Ovary (tissue), 9 donors: Measurements from ENCODE around the gene CFAP61. TPM values are rescaled to one million over a fixed set of nuclear protein-coding genes. Genes with fewer than 3 reads are reported as not detected.

Experiments
- DNase-seq, 5 donors: peaks; one replicate each; pipeline ENCODE4 v3.0.0-alpha.2; 2019 to 2020
- H3K27ac ChIP-seq, 2 donors: fragments of 200-600 bp; one replicate each; pipeline versions ENCODE4 v1.5.1 to v1.8.0; 2019 to 2022
- H3K27me3 ChIP-seq: fragments of 200-600 bp; one replicate; pipeline ENCODE4 v1.8.0; 2022
- H3K36me3 ChIP-seq: fragments of 200-600 bp; sonication (generic); one replicate; pipeline ENCODE4 v1.5.1; 2019
- H3K4me1 ChIP-seq: one replicate; pipeline ENCODE4 v1.8.1; 2013; ENCODE audit warnings: mild to moderate bottlenecking, moderate library complexity; ENCODE audit not compliant: insufficient read depth
- H3K4me3 ChIP-seq: fragments of 200-600 bp; sonication (generic); one replicate; pipeline ENCODE4 v1.5.1; 2017
- H3K9me3 ChIP-seq, 2 donors: fragments of 200-600 bp in 1 of 2; sonication (generic) in 1 of 2; one replicate each; pipeline versions ENCODE4 v1.5.1 to v1.8.1; 2013 to 2019; ENCODE audit warnings: mild to moderate bottlenecking in 1 of 2, moderate library complexity in 1 of 2
- EP300 ChIP-seq: sonication (generic); formaldehyde crosslinking; IDR thresholded peaks from one replicate; pipeline ENCODE4 v1.6.1; 2017; ENCODE audit warnings: antibody characterized with exemption
- POLR2A ChIP-seq: fragments of 450-650 bp; IDR thresholded peaks from one replicate; pipeline ENCODE4 v1.6.1; 2017; ENCODE audit warnings: antibody characterized with exemption, mild to moderate bottlenecking, moderate library complexity
- WGBS, 3 donors: extraction: QIAGEN DNeasy Blood & Tissue Kit in 1 of 3; methylation state at CpG; one replicate each; pipeline versions ENCODE4 v1.1.5 to v1.1.7; 2013 to 2017; 5-methylcytosine and 5-hydroxymethylcytosine counted together
- intact Hi-C, 4 donors: fragments of 100-400 bp; cut with DNase I; formaldehyde crosslinking; loops; one replicate each; pipeline versions ENCODE4 v1.11.0 to v1.15.1; 2022 to 2023
- polyA plus RNA-seq, 2 donors: library from polyadenylated mRNA; stranded (reverse); fragments of 200-250 nt in 1 of 2; fragments of 350-450 nt in 1 of 2; fragmentation: Illumina TruSeq in 1 of 2; extraction: RNeasy Lipid Tissue Mini Kit (QIAGEN cat#74804) in 1 of 2; gene quantifications; one replicate each; pipeline ENCODE4 v1.2.3, GENCODE V29; 2013 to 2014
- total RNA-seq, 7 donors: library from RNA; depleted of rRNA in 2 of 7; stranded (reverse); fragments of >200 nt in 2 of 7; fragmentation: NEBNext Ultra II Directional in 3 of 7; extraction: Animal tissue kit (Norgen Biotek cat#: 25700) in 3 of 7; gene quantifications; one replicate each; pipeline versions ENCODE4 v1.1.0 to v1.2.4, GENCODE V29; 2016 to 2023
- TF ChIP-seq, protein P1 (sequence below), 3 donors: fragments of 450-650 bp in 2 of 3; fragments of 200-600 bp in 1 of 3; IDR thresholded peaks; one replicate each; pipeline versions ENCODE4 v1.5.1 to v1.8.0; 2016 to 2022; ENCODE audit warnings: antibody characterized with exemption in 3 of 3, mild to moderate bottlenecking in 1 of 3
- donor health status: DM: no; HTN: no; CAD: no; lungs with moderate emphysema.
- donor health status: DM: no; HTN: no; CAD: no.
- donor health status: Bipolar disorder and iron deficiency.
- donor health status: DM: yes; HTN: yes; CAD: no.
- donor health status: DM: no; HTN: no; CAD: no.
- donor health status: DM: yes; HTN: yes; CAD: no.

Gene CFAP61
- total and polyA plus RNA-seq, 9 donors, result 0.12 to 13.1 (median 0.96) TPM; not detected in 1

DNA sequence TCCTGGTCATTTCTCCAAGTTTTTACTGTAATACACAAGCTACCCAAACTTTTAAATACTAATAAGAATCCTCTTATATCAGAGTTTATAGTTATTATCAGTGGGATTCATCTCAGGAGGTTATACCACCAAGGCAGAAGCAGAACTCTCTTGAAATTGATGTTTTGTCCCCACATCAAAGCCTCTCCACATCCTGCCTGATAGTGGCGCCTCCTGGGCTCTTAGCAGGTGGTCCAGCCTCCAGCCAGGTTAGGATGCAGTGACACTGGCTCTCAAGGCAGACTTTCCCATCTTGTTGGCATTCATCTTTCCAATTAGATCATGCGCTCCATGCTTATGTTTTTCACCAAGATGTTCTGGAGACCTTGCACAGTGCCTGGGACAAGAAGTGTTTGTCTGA lies 233.7 kb downstream of the CFAP61 start:
- Histone ChIP-seq H3K4me3 (no peak overlapping the region), H3K27ac (no peak overlapping the region), H3K27me3 (no peaks in the 10 kb centered on the region), H3K36me3 (no peaks in the 10 kb centered on the region), H3K9me3 (no peaks in the 10 kb centered on the region), H3K4me1 (no peaks in the 10 kb centered on the region)
- DNase-seq, result no peak
- WGBS, 3 donors, result 68 to 76% (median 74%) methylated on average over 2 of the region's 2 CpGs
- TF ChIP-seq, protein P1, sequence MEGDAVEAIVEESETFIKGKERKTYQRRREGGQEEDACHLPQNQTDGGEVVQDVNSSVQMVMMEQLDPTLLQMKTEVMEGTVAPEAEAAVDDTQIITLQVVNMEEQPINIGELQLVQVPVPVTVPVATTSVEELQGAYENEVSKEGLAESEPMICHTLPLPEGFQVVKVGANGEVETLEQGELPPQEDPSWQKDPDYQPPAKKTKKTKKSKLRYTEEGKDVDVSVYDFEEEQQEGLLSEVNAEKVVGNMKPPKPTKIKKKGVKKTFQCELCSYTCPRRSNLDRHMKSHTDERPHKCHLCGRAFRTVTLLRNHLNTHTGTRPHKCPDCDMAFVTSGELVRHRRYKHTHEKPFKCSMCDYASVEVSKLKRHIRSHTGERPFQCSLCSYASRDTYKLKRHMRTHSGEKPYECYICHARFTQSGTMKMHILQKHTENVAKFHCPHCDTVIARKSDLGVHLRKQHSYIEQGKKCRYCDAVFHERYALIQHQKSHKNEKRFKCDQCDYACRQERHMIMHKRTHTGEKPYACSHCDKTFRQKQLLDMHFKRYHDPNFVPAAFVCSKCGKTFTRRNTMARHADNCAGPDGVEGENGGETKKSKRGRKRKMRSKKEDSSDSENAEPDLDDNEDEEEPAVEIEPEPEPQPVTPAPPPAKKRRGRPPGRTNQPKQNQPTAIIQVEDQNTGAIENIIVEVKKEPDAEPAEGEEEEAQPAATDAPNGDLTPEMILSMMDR (IDR thresholded peaks at IDR 0.05), result no peak
- TF ChIP-seq EP300 (no peak), POLR2A (no peak)
- intact Hi-C loops, result no loop called here

DNA sequence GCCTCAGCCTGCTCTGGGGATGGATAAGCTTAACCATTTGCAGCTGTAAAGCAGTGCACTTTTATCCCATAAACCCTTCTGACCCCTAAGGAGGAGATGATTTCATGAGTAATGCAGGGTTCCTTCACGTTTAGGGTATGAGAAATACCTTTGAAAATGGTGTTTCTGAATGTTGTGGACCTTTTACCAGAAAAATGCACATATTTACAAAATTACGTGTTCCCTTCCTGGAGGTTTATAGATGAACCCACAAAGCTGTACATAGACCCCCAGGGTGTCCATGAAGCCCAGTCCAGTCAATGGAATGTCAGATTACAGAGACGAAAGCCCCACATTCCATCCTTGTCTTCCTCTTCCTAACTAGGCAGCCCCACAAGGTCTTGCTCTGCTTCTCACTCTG lies 237.0 kb downstream of the CFAP61 start:
- Histone ChIP-seq H3K36me3 (no peaks in the 10 kb centered on the region), H3K27me3 (no peaks in the 10 kb centered on the region), H3K9me3 (no peaks in the 10 kb centered on the region), H3K4me3 (no peak overlapping the region), H3K27ac (no peak overlapping the region), H3K4me1 (no peaks in the 10 kb centered on the region)
- 65 to 69% (median 65%) methylated on average over 3 of the region's 3 CpGs for WGBS, 3 donors
- TF ChIP-seq, protein P1 (IDR thresholded peaks at IDR 0.05), result no peak
- TF ChIP-seq EP300 (no peak), POLR2A (no peak)
- DNase-seq, result no peak
- intact Hi-C loops, result no loop called here

DNA sequence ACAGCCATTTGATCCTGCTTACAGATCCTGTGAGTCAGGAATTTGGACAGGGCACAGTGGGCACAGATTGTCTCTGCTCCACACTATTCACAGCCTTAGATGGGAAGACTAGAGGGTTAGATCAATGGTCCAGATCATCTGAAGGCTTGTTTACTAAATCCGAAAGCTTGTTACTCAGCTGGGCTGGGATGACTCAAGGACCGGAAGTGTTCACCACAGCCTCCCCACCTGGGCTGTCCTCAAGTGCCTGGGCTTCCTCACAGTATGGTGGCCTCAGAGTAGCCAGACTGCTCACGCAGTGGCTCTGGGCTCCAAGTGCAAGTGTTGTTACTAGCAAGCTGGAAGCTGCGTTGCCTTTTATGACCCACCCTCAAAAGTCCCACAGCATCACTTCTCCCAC lies 240.1 kb downstream of the CFAP61 start:
- intact Hi-C loops, result no loop called here
- WGBS, 3 donors, result 83 to 90% (median 86%) methylated on average over 4 of the region's 4 CpGs
- Histone ChIP-seq H3K27me3 (no peaks in the 10 kb centered on the region), H3K9me3 (no peaks in the 10 kb centered on the region), H3K36me3 (no peaks in the 10 kb centered on the region), H3K27ac (no peak overlapping the region), H3K4me1 (no peaks in the 10 kb centered on the region), H3K4me3 (no peak overlapping the region)
- no peak for DNase-seq
- TF ChIP-seq POLR2A (no peak), EP300 (no peak)
- TF ChIP-seq, protein P1 (IDR thresholded peaks at IDR 0.05), result no peak

DNA sequence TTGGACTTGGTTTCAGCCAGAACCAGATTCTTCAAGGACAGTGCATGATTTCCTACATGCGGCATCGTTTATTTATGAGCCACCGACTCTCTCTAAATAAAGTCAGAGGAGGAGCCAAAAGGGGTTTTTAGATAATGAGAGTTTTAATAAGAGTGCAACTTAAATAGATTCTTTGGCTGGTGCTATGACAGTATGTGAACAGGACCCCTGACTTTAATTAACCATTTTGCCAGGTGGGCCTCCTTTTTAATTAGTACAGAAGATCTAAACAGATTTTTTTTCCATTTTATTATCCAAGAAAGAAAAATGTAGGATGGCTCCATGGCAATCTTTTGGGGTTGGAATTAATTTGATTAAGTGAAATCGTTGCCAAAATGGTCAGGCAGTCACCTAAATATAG lies 240.8 kb downstream of the CFAP61 start:
- Histone ChIP-seq H3K27me3 (no peaks in the 10 kb centered on the region), H3K4me1 (no peaks in the 10 kb centered on the region), H3K4me3 (no peak overlapping the region), H3K27ac (no peak overlapping the region), H3K9me3 (no peaks in the 10 kb centered on the region), H3K36me3 (no peaks in the 10 kb centered on the region)
- 66 to 84% (median 67%) methylated on average over 4 of the region's 4 CpGs for WGBS, 3 donors
- intact Hi-C loops, result no loop called here
- TF ChIP-seq, protein P1 (IDR thresholded peaks at IDR 0.05), result no peak
- TF ChIP-seq POLR2A, result no peak
- TF ChIP-seq EP300, result no peak
- no peak for DNase-seq
